H1 (cell line): ENCODE results near the gene SMARCAL1. TPM values are rescaled to one million over a fixed set of nuclear protein-coding genes. Genes with fewer than 3 reads are reported as not detected.

Experiments
- ATF3 ChIP-seq: IDR thresholded peaks from 2 replicates; pipeline ENCODE4 v1.6.1; 2011; ENCODE audit warnings: low read depth, mild to moderate bottlenecking, low read length; ENCODE audit not compliant: insufficient read depth
- BACH1 ChIP-seq: IDR thresholded peaks from 2 replicates; pipeline ENCODE4 v1.6.1; 2012; ENCODE audit warnings: low read length, improper control_type of control experiment
- E2F6 ChIP-seq: IDR thresholded peaks from 2 replicates; pipeline ENCODE4 v1.6.1; 2012; ENCODE audit warnings: inconsistent platforms
- ZNF274 ChIP-seq: IDR thresholded peaks from 2 replicates; pipeline ENCODE4 v1.7.0; 2012; ENCODE audit warnings: low read length, borderline replicate concordance; ENCODE audit errors: extremely low read depth
- polyA plus RNA-seq, 7 experiments: library from polyadenylated mRNA; depleted of rRNA in 3 of 7; stranded (reverse) in 5 of 7; unstranded in 2 of 7; fragments of >200 nt in 5 of 7; fragments of 200-250 nt in 2 of 7; gene quantifications; 1 replicate in 5 of 7; 2 replicates in 1 of 7; 4 replicates in 1 of 7; pipeline versions ENCODE4 v1.2.1 to v1.2.3, GENCODE V29; 2011 to 2013; ENCODE audit warnings: missing spikeins in 2 of 7, mixed read lengths in 2 of 7
- total RNA-seq: library from RNA; stranded (reverse); fragmentation: NEBNext Ultra II Directional; extraction: Animal tissue kit (Norgen Biotek cat#: 25700); gene quantifications from 2 replicates; pipeline ENCODE4 v1.2.1, GENCODE V29; 2021

Gene SMARCAL1
- total and polyA plus RNA-seq, 2 of the 8 experiments (the other 6 are each of a cell fraction or from before 2014, with no cell fraction given), result 17.6 to 17.9 TPM

DNA sequence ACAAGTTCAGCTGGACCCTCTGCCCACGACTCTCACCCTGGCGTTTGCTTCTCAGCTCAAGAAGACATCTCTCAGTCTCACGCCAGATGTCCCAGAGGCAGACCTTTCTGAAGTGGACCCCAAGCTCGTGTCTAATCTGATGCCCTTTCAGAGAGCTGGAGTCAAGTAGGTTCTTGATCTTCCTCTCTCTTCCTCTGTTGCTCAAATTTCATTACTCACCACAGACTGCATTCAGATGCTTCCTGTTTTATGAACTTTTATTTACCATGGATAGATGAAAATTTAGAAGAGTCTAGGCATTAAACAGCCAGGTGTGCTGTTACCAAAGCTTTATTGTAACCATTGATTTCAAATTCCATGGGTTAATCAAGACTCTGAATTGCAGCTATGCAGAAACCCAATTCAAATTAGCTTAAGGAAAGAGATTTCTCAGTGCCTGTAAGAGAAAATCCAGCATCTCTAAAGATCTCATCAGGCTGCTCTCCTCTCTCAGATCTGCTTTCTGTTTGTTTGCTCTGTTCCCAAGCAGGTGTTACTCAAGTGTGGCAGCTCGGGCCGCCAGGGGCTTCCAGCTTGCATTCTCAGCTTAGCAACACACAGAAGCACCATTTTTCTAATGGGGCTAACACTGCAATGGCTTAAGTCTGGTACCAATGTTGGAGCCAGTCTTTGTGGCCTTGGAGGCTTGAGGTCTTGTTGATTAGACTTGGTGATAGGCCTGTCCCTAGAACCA, 16.5 kb downstream of the SMARCAL1 start (continued):
- TF ChIP-seq ATF3 (no peak), E2F6 (no peak), BACH1 (no peak), ZNF274 (no peak)
